Kidney (tissue), 14 donors: ENCODE results near the gene ANKRD63. TPM values are rescaled to one million over a fixed set of nuclear protein-coding genes. Genes with fewer than 3 reads are reported as not detected.
A peak's percentile ranks its signal among the peaks of the same experiment; 100 is the strongest.

Source experiments
- DNase-seq, 5 donors: peaks; one replicate each; pipeline ENCODE4 v3.0.0-alpha.2; 2013 to 2020
- FAIRE-seq: peaks from 2 replicates; lab custom pipeline; 2012; peaks lifted over from hg19 to GRCh38; lab: Jason Lieb, UNC
- H3K27ac ChIP-seq, 2 donors: one replicate each; pipeline ENCODE4 v1.7.0; 2013; ENCODE audit warnings: low read depth in 2 of 2, low read length in 2 of 2, inconsistent platforms in 1 of 2
- H3K27me3 ChIP-seq: one replicate; pipeline ENCODE4 v1.7.1; 2013; ENCODE audit warnings: low read length, inconsistent platforms; ENCODE audit not compliant: control insufficient read depth, insufficient read depth
- H3K36me3 ChIP-seq, 3 donors: one replicate each; pipeline versions ENCODE4 v1.7.0 to v1.7.1; 2013; ENCODE audit warnings: low read length in 3 of 3, control low read depth in 1 of 3, inconsistent platforms in 1 of 3; ENCODE audit not compliant: insufficient read depth in 3 of 3, control insufficient read depth in 2 of 3
- H3K4me1 ChIP-seq, 3 donors: one replicate each; pipeline versions ENCODE4 v1.7.0 to v1.7.1; 2013; ENCODE audit warnings: low read length in 3 of 3, inconsistent platforms in 1 of 3, low read depth in 1 of 3; ENCODE audit not compliant: control insufficient read depth in 2 of 3, insufficient read depth in 2 of 3
- H3K4me3 ChIP-seq, 3 donors: one replicate each; pipeline versions ENCODE4 v1.7.0 to v1.8.1; 2013; ENCODE audit warnings: low read length in 3 of 3, control low read depth in 1 of 3, inconsistent platforms in 1 of 3
- H3K9ac ChIP-seq, 3 donors: one replicate each; pipeline versions ENCODE4 v1.7.0 to v1.7.1; 2013; ENCODE audit warnings: low read length in 3 of 3, control low read depth in 1 of 3, inconsistent platforms in 1 of 3
- H3K9me3 ChIP-seq, 3 donors: one replicate each; pipeline versions ENCODE4 v1.7.0 to v1.7.1; 2013; ENCODE audit warnings: low read length in 3 of 3, control low read depth in 1 of 3, inconsistent platforms in 1 of 3; ENCODE audit not compliant: control insufficient read depth in 2 of 3, insufficient read depth in 1 of 3
- intact Hi-C: fragments of 100-400 bp; cut with DNase I; formaldehyde crosslinking; loops from one replicate; pipeline ENCODE4 v1.11.1; 2022
- polyA plus RNA-seq: library from polyadenylated mRNA; stranded (reverse); fragments of 350-450 nt; fragmentation: Illumina TruSeq; extraction: RNeasy Lipid Tissue Mini Kit (QIAGEN cat#74804); gene quantifications from one replicate; pipeline ENCODE4 v1.2.3, GENCODE V29; 2014; ENCODE audit warnings: low read depth, low replicate concordance; ENCODE audit not compliant: insufficient read depth
- total RNA-seq: library from RNA; stranded (reverse); fragmentation: NEBNext Ultra II Directional; extraction: Animal tissue kit (Norgen Biotek cat#: 25700); gene quantifications from one replicate; pipeline ENCODE4 v1.2.1, GENCODE V29; 2021
- TF ChIP-seq, protein P1 (sequence below): IDR thresholded peaks from 3 replicates; pipeline ENCODE4 v1.5.1; 2012; ENCODE audit warnings: mild to moderate bottlenecking, moderate library complexity, borderline replicate concordance; ENCODE audit not compliant: insufficient read depth; ENCODE audit errors: extremely low read depth
- donor health status: control.
- donor health status: control.
- donor health status: control.
- donor health status: control.
- donor health status: control.
- donor health status: DM: yes; HTN: yes; CAD: no.
- donor health status: Normal renal cell carcinoma (clear cell type).

Gene ANKRD63
- total and polyA plus RNA-seq, 2 donors from 2014 or later: not detected

DNA sequence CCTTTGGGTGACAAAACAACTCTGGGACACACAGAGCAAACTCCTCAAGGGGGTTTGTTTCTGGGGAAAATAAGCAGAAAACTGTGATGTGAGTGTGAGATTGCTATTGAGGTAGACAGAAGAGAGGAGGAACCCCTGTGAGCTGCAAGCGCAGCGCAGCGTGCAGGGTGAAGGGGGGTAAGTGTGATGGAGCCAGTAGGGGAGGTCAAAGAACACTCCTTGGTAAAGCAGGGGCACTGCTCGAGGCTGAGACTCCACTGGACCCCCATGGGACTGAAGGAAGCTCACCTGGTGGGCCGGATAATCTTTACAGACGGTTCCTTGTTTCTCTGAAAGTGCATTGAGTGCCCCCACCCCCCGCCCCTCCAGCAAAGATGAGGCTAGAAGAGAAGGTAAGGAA, 48.2 kb upstream of the ANKRD63 start:
- H3K4me1 ChIP-seq: peaks cover 0 to 19% (median 0%) of the 10 kb centered on the region in 3 donors

DNA sequence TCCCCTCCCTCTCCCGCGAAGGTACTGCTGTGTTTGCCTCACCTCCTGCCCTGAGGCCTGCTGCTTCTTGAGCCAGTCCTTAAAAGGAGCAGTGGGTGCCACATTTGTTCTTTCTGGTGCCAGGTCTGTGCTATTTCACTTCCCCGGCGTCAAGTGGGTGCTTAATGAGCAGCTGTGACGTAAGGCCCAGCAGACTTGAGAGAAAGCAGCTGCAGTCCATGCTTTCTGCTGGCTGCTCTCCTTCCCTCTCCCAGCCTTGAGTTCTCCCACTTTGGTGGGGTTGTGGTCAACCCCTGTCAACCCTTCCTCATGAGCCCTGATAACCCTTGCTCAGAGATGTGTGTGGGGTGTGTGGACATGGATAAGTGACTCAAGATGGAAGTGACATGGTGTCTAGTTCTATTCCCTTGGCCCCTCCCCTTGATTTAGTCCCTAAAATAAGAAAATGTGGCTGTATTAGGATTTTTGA, 47.5 kb upstream of the ANKRD63 start:
- peak in 4 of 5 donors; percentile 45 to 87 (median 70) for DNase-seq
- H3K9ac ChIP-seq: no peak overlapping the region
- peaks cover 0 to 19% (median 0%) of the 10 kb centered on the region in 3 donors for H3K4me1 ChIP-seq

More for the DNA sequence above, 48.2 kb upstream of the ANKRD63 start:
- intact Hi-C loops: no loop called here
- H3K4me3 ChIP-seq: no peak overlapping the region
- DNase-seq: peak in 2 of 5 donors; percentile 35 to 51
- H3K27ac ChIP-seq: no peak overlapping the region
- H3K9me3 ChIP-seq: no peaks in the 10 kb centered on the region
- H3K27me3 ChIP-seq: no peaks in the 10 kb centered on the region
- FAIRE-seq: no peak
- H3K36me3 ChIP-seq: no peaks in the 10 kb centered on the region
- H3K9ac ChIP-seq: no peak overlapping the region
- TF ChIP-seq, protein P1, sequence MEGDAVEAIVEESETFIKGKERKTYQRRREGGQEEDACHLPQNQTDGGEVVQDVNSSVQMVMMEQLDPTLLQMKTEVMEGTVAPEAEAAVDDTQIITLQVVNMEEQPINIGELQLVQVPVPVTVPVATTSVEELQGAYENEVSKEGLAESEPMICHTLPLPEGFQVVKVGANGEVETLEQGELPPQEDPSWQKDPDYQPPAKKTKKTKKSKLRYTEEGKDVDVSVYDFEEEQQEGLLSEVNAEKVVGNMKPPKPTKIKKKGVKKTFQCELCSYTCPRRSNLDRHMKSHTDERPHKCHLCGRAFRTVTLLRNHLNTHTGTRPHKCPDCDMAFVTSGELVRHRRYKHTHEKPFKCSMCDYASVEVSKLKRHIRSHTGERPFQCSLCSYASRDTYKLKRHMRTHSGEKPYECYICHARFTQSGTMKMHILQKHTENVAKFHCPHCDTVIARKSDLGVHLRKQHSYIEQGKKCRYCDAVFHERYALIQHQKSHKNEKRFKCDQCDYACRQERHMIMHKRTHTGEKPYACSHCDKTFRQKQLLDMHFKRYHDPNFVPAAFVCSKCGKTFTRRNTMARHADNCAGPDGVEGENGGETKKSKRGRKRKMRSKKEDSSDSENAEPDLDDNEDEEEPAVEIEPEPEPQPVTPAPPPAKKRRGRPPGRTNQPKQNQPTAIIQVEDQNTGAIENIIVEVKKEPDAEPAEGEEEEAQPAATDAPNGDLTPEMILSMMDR: no peak

GRCh38 chr15:40329804-40330203, 46.9 kb upstream of the ANKRD63 start:
- Histone ChIP-seq H3K9me3 (no peaks in the 10 kb centered on the region), H3K9ac (no peak overlapping the region), H3K36me3 (no peaks in the 10 kb centered on the region), H3K27ac (no peak overlapping the region), H3K4me3 (no peak overlapping the region), H3K4me1 (peaks cover 0 to 20% (median 0%) of the 10 kb centered on the region in 3 donors), H3K27me3 (no peaks in the 10 kb centered on the region)
- TF ChIP-seq, protein P1: no peak
- intact Hi-C loops: no loop called here
- FAIRE-seq (no peak), DNase-seq (no peak)

More for the DNA sequence above, 47.5 kb upstream of the ANKRD63 start:
- no peak overlapping the region for H3K27ac ChIP-seq
- H3K9me3 ChIP-seq: no peaks in the 10 kb centered on the region
- intact Hi-C loops: no loop called here
- TF ChIP-seq, protein P1: no peak
- H3K36me3 ChIP-seq: no peaks in the 10 kb centered on the region
- H3K27me3 ChIP-seq: no peaks in the 10 kb centered on the region
- H3K4me3 ChIP-seq: no peak overlapping the region
- no peak for FAIRE-seq

- TF ChIP-seq, protein P1: no peak
- H3K4me3 ChIP-seq: no peak overlapping the region
- peaks cover 0 to 12% (median 0%) of the 10 kb centered on the region in 3 donors for H3K4me1 ChIP-seq
- H3K27me3 ChIP-seq: no peaks in the 10 kb centered on the region
- intact Hi-C loops: no loop called here
- no peak overlapping the region for H3K27ac ChIP-seq
- DNase-seq (no peak), FAIRE-seq (no peak)
- H3K9ac ChIP-seq: no peak overlapping the region
- H3K9me3 ChIP-seq: no peaks in the 10 kb centered on the region
- no peaks in the 10 kb centered on the region for H3K36me3 ChIP-seq
Observed at GRCh38 chr15:40328751-40329150, 45.9 kb upstream of the ANKRD63 start.
